HepG2 (cell line): Measurements from ENCODE around the gene SMIM29. TPM values are rescaled to one million over a fixed set of nuclear protein-coding genes. Genes with fewer than 3 reads are reported as not detected.

Source experiments
- ATAC-seq: fragments of 200-7000 bp; cut with Tn5 transposase; 3 replicates; pipeline ENCODE4 v1.9.1; 2020; ENCODE audit warnings: mild to moderate bottlenecking, moderate library complexity
- BruUV-seq: library from RNA; stranded (reverse); fragments of 400-500 nt; replicated peaks from 2 replicates; lab custom pipeline; 2021; lab: Mats Ljungman, UMichigan
- CTCF ChIA-PET: fragments of 300-600 bp; formaldehyde crosslinking; extraction: SDS; loops from one replicate; lab custom pipeline; 2021; ENCODE audit warnings: low total read pairs, inconsistent platforms, low intra/inter-chr PET ratio; lab: Yijun Ruan, JAX
- POLR2A ChIA-PET: fragments of 350-600 bp; sonication (Branson Sonifier 250); formaldehyde crosslinking; loops from one replicate; lab custom pipeline; 2020; ENCODE audit warnings: antibody characterized with exemption, inconsistent platforms; lab: Yijun Ruan, JAX
- DNase-seq: peaks from one replicate; pipeline ENCODE4 v3.0.0-alpha.2; 2015; ENCODE audit warnings: low spot score
- FAIRE-seq: peaks from 3 replicates; lab custom pipeline; 2011; peaks lifted over from hg19 to GRCh38; lab: Jason Lieb, UNC
- H2AFZ ChIP-seq: one replicate; pipeline ENCODE4 v1.6.1; 2011; ENCODE audit warnings: low read length, inconsistent platforms
- H3K27ac ChIP-seq: fragments of 300-600 bp; 3 replicates; pipeline ENCODE4 v1.8.0; 2011; ENCODE audit warnings: mixed run types, mild to moderate bottlenecking, mixed read lengths, low read length, inconsistent platforms; ENCODE audit not compliant: insufficient read depth; ENCODE audit errors: extremely low read length
- H3K27me3 ChIP-seq, 2 experiments: fragments of 200-600 bp in 1 of 2; 2 replicates in 1 of 2; 3 replicates in 1 of 2; pipeline versions ENCODE4 v1.6.0 to v1.8.0; 2011; ENCODE audit warnings: low read length in 2 of 2, mild to moderate bottlenecking in 2 of 2, moderate library complexity in 2 of 2, inconsistent platforms in 1 of 2; ENCODE audit not compliant: insufficient read depth in 2 of 2, control insufficient read depth in 1 of 2
- H3K36me3 ChIP-seq, 2 experiments: fragments of 200-600 bp in 1 of 2; replicated peaks in 1 of 2; 2 replicates in 1 of 2; 3 replicates in 1 of 2; pipeline versions ENCODE4 v1.5.1 to v1.8.0; 2011; ENCODE audit warnings: low read length in 2 of 2, inconsistent platforms in 1 of 2; ENCODE audit not compliant: insufficient read depth in 2 of 2, control insufficient read depth in 1 of 2
- H3K4me1 ChIP-seq: 2 replicates; pipeline ENCODE4 v1.5.1; 2012; ENCODE audit warnings: low read length, inconsistent platforms; ENCODE audit not compliant: insufficient read depth
- H3K4me2 ChIP-seq: 2 replicates; pipeline ENCODE4 v1.6.0; 2011; ENCODE audit warnings: low read depth, low read length, inconsistent platforms
- H3K4me3 ChIP-seq, 3 experiments: fragments of 200-600 bp in 1 of 3; sonication (generic), shearing (Covaris generic) in 1 of 3; replicated peaks in 1 of 3; 2 replicates each; pipeline ENCODE4 v1.5.1; 2011 to 2016; ENCODE audit warnings: low read length in 3 of 3, inconsistent platforms in 2 of 3, low read depth in 2 of 3, mild to moderate bottlenecking in 2 of 3, control low read depth in 1 of 3, mixed read lengths in 1 of 3; ENCODE audit not compliant: insufficient read depth in 1 of 3
- H3K79me2 ChIP-seq: one replicate; pipeline ENCODE4 v1.6.1; 2011; ENCODE audit warnings: low read length, inconsistent platforms; ENCODE audit not compliant: insufficient read depth
- H3K9ac ChIP-seq: 2 replicates; pipeline ENCODE4 v1.6.0; 2011; ENCODE audit warnings: mild to moderate bottlenecking, low read depth, low read length, inconsistent platforms; ENCODE audit not compliant: insufficient read depth
- H3K9me3 ChIP-seq: 2 replicates; pipeline ENCODE4 v1.5.1; 2012; ENCODE audit warnings: mild to moderate bottlenecking, low read length
- H4K20me1 ChIP-seq: 2 replicates; pipeline ENCODE4 v1.6.0; 2011; ENCODE audit warnings: inconsistent platforms, mild to moderate bottlenecking, low read length, moderate library complexity; ENCODE audit not compliant: insufficient read depth
- CHD4 ChIP-seq: fragments of 200-600 bp; sonication (generic); IDR thresholded peaks from 2 replicates; pipeline ENCODE4 v1.7.0; 2017; ENCODE audit warnings: mild to moderate bottlenecking, low read length, borderline replicate concordance
- FOXK1 ChIP-seq: sonication (generic); formaldehyde crosslinking; IDR thresholded peaks from 2 replicates; pipeline ENCODE4 v1.4.0; 2020; ENCODE audit warnings: low read depth, missing genetic modification reagents, borderline replicate concordance
- GLI4 ChIP-seq: sonication (generic); formaldehyde crosslinking; IDR thresholded peaks from 2 replicates; pipeline ENCODE4 v1.5.1; 2020; ENCODE audit warnings: missing genetic modification reagents, mild to moderate bottlenecking, moderate library complexity, borderline replicate concordance
- MED8 ChIP-seq: sonication (generic); formaldehyde crosslinking; IDR thresholded peaks from 2 replicates; pipeline ENCODE4 v1.8.1; 2023; ENCODE audit warnings: mild to moderate bottlenecking, missing genetic modification reagents; ENCODE audit not compliant: insufficient replicate concordance
- MXD3 ChIP-seq: IDR thresholded peaks from 2 replicates; pipeline ENCODE4 v1.6.1; 2016; ENCODE audit warnings: mild to moderate bottlenecking, missing biosample characterization, missing genetic modification reagents
- NFE2L1 ChIP-seq: sonication (generic); formaldehyde crosslinking; IDR thresholded peaks from 2 replicates; pipeline ENCODE4 v1.4.0; 2020; ENCODE audit warnings: missing genetic modification reagents, mild to moderate bottlenecking, borderline replicate concordance
- RAD21 ChIP-seq: fragments of 450-650 bp; formaldehyde crosslinking; IDR thresholded peaks from 2 replicates; pipeline ENCODE4 v1.5.0; 2020; ENCODE audit warnings: mild to moderate bottlenecking
- SIN3B ChIP-seq: fragments of 150-350 bp; IDR thresholded peaks from 2 replicates; pipeline ENCODE4 v1.6.1; 2014; ENCODE audit warnings: low read length
- U2AF1 ChIP-seq: fragments of 200-400 bp; formaldehyde crosslinking; optimal IDR thresholded peaks from 2 replicates; pipeline ENCODE3; 2017; ENCODE audit warnings: mild to moderate bottlenecking, low read depth, low read length
- ZBTB3 ChIP-seq: sonication (generic); formaldehyde crosslinking; IDR thresholded peaks from 2 replicates; pipeline ENCODE4 v1.4.0; 2020; ENCODE audit warnings: low read depth, mild to moderate bottlenecking, moderate library complexity, missing genetic modification reagents, borderline replicate concordance
- ZFAT ChIP-seq: sonication (generic); formaldehyde crosslinking; conservative IDR thresholded peaks from 2 replicates; pipeline ENCODE4 v1.8.1; 2023; ENCODE audit warnings: missing genetic modification reagents, inconsistent platforms
- ZFP82 ChIP-seq: sonication (generic); formaldehyde crosslinking; IDR thresholded peaks from 2 replicates; pipeline ENCODE4 v1.5.1; 2020; ENCODE audit warnings: mild to moderate bottlenecking, missing genetic modification reagents, borderline replicate concordance
- ZMYM3 ChIP-seq: sonication (generic); formaldehyde crosslinking; IDR thresholded peaks from 2 replicates; pipeline ENCODE4 v1.5.1; 2020; ENCODE audit warnings: mild to moderate bottlenecking, missing genetic modification reagents
- ZNF513 ChIP-seq: sonication (generic); formaldehyde crosslinking; conservative IDR thresholded peaks from 2 replicates; pipeline ENCODE4 v1.5.0; 2020; ENCODE audit warnings: missing genetic modification reagents
- ZNF780A ChIP-seq: sonication (generic); formaldehyde crosslinking; IDR thresholded peaks from 2 replicates; pipeline ENCODE4 v1.8.0; 2022; ENCODE audit warnings: mild to moderate bottlenecking, missing genetic modification reagents, moderate library complexity
- WGBS: methylation state at CpG from one replicate; pipeline ENCODE4 v1.1.6; 2017; ENCODE audit warnings: low lambda C conversion rate; 5-methylcytosine and 5-hydroxymethylcytosine counted together
- in situ Hi-C: cut with HindIII; loops from 2 replicates; pipeline ENCODE4 v1.10.0; 2017; ENCODE audit warnings: low pct_unique_long_range_greater_than_20kb; ENCODE audit not compliant: extremely low pct_ligation_motif_present
- intact Hi-C: fragments of 100-400 bp; cut with micrococcal nuclease; formaldehyde crosslinking; loops from one replicate; pipeline ENCODE4 v1.10.0; 2022; ENCODE audit not compliant: unreplicated experiment
- polyA plus RNA-seq, 8 experiments: library from polyadenylated mRNA; depleted of rRNA in 3 of 8; stranded (reverse) in 7 of 8; unstranded in 1 of 8; fragments of >200 nt; fragmentation: Illumina TruSeq in 4 of 8; extraction: Trizol in 4 of 8; gene quantifications; 2 replicates each; pipeline versions ENCODE4 v1.2.1 to v1.2.3, GENCODE V29; 2011 to 2016; ENCODE audit warnings: low read depth in 4 of 8, missing spikeins in 1 of 8, mixed read lengths in 1 of 8; ENCODE audit not compliant: insufficient read depth in 1 of 8
- total RNA-seq, 5 experiments: library from RNA; depleted of rRNA; stranded (reverse); fragments of >200 nt; fragmentation: Illumina TruSeq; extraction: Trizol; gene quantifications; 2 replicates each; pipeline ENCODE4 v1.2.3, GENCODE V29; 2016; ENCODE audit warnings: low read depth in 1 of 5
- TF ChIP-seq, protein P1 (sequence below): sonication (generic); formaldehyde crosslinking; IDR thresholded peaks from 2 replicates; pipeline ENCODE4 v1.5.0; 2020; ENCODE audit warnings: missing genetic modification reagents
- TF ChIP-seq, protein P2 (sequence below): sonication (generic); formaldehyde crosslinking; IDR thresholded peaks from 2 replicates; pipeline ENCODE4 v1.4.0; 2020; ENCODE audit warnings: missing genetic modification reagents
- TF ChIP-seq, protein P3 (sequence below): sonication (generic); formaldehyde crosslinking; conservative IDR thresholded peaks from 2 replicates; pipeline ENCODE4 v1.8.0; 2022; ENCODE audit warnings: missing genetic modification reagents

SMIM29 gene
- total and polyA plus RNA-seq, 2 of the 13 experiments (the other 11 are each of a cell fraction or from before 2014, with no cell fraction given), result 8.8 to 15.3 TPM

- no peak for FAIRE-seq
- Histone ChIP-seq H3K79me2 (no peaks in the 10 kb centered on the region), H3K9ac (no peak overlapping the region), H3K27me3 (no peaks in the 10 kb centered on the region)
- 90% methylated on average over 4 of the region's 4 CpGs for WGBS
- POLR2A ChIA-PET, result no interaction called here
- in situ Hi-C loops, result no loop called here
- TF ChIP-seq, protein P1, sequence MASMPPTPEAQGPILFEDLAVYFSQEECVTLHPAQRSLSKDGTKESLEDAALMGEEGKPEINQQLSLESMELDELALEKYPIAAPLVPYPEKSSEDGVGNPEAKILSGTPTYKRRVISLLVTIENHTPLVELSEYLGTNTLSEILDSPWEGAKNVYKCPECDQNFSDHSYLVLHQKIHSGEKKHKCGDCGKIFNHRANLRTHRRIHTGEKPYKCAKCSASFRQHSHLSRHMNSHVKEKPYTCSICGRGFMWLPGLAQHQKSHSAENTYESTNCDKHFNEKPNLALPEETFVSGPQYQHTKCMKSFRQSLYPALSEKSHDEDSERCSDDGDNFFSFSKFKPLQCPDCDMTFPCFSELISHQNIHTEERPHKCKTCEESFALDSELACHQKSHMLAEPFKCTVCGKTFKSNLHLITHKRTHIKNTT (CRISPR knock-in tag), result no peak
- no peak for TF ChIP-seq GLI4 (CRISPR knock-in tag)
- TF ChIP-seq NFE2L1 (CRISPR knock-in tag), result no peak
- TF ChIP-seq, protein P2, sequence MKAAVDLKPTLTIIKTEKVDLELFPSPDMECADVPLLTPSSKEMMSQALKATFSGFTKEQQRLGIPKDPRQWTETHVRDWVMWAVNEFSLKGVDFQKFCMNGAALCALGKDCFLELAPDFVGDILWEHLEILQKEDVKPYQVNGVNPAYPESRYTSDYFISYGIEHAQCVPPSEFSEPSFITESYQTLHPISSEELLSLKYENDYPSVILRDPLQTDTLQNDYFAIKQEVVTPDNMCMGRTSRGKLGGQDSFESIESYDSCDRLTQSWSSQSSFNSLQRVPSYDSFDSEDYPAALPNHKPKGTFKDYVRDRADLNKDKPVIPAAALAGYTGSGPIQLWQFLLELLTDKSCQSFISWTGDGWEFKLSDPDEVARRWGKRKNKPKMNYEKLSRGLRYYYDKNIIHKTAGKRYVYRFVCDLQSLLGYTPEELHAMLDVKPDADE, result no peak
- TF ChIP-seq ZNF780A (CRISPR knock-in tag), result no peak
- TF ChIP-seq ZMYM3 (CRISPR knock-in tag), result no peak
- TF ChIP-seq MXD3, result no peak
- no peak for TF ChIP-seq CHD4
- no peak for TF ChIP-seq U2AF1
- TF ChIP-seq SIN3B, result no peak
- TF ChIP-seq ZFP82 (CRISPR knock-in tag), result no peak
- TF ChIP-seq, protein P3, sequence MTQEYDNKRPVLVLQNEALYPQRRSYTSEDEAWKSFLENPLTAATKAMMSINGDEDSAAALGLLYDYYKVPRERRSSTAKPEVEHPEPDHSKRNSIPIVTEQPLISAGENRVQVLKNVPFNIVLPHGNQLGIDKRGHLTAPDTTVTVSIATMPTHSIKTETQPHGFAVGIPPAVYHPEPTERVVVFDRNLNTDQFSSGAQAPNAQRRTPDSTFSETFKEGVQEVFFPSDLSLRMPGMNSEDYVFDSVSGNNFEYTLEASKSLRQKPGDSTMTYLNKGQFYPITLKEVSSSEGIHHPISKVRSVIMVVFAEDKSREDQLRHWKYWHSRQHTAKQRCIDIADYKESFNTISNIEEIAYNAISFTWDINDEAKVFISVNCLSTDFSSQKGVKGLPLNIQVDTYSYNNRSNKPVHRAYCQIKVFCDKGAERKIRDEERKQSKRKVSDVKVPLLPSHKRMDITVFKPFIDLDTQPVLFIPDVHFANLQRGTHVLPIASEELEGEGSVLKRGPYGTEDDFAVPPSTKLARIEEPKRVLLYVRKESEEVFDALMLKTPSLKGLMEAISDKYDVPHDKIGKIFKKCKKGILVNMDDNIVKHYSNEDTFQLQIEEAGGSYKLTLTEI (CRISPR knock-in tag), result no peak
- no peak for TF ChIP-seq FOXK1 (CRISPR knock-in tag)
- no peak for TF ChIP-seq MED8 (CRISPR knock-in tag)
- TF ChIP-seq ZFAT (CRISPR knock-in tag), result no peak
- TF ChIP-seq ZNF513 (CRISPR knock-in tag), result no peak
- no peak for TF ChIP-seq RAD21 (CRISPR knock-in tag)
- no peak for TF ChIP-seq ZBTB3 (CRISPR knock-in tag)
- TF ChIP-seq, all 625 proteins: peak for 0
- H3K4me1 ChIP-seq, result no peaks in the 10 kb centered on the region
- H3K4me3 ChIP-seq, result no peak overlapping the region
- no peak overlapping the region for H3K4me2 ChIP-seq
- CTCF ChIA-PET, result no interaction called here
- H2AFZ ChIP-seq, result no peak overlapping the region
- BruUV-seq, result TSS peak; percentile 17
- H4K20me1 ChIP-seq, result no peaks in the 10 kb centered on the region
- H3K36me3 ChIP-seq, result peaks cover 17 to 38% of the 10 kb centered on the region in 2 experiments; a peak in 4 of 5 replicates
- H3K27ac ChIP-seq, result no peak overlapping the region
- ATAC-seq (no peak), DNase-seq (no peak)
- intact Hi-C loops, result no loop called here
- no peaks in the 10 kb centered on the region for H3K9me3 ChIP-seq
Observed at GRCh38 chr6:34285448-34286164, 36.8 kb upstream of the SMIM29 start.
